ENCODE data around the gene GIMAP8. TPM values are rescaled to one million over a fixed set of nuclear protein-coding genes. Genes with fewer than 3 reads are reported as not detected.

GIMAP8 gene
- total RNA-seq, 2 experiments from 2014 or later, result 29.2 to 31.0 TPM

GRCh38 chr7:150432915-150433892 lies 17.2 kb upstream of the GIMAP8 start:
- peaks cover 41% of the 10 kb centered on the region for H3K4me1 Mint-ChIP-seq
- H3K27ac Mint-ChIP-seq, result peak overlapping the region; percentile 88
- POLR2A ChIA-PET, result interaction anchor here (0.6 to 1.3 kb wide), 4 partner anchors 17 to 284 kb away, joined by 3 to 5 read pairs (median 3); no protein-coding TSS in a partner anchor
- H3K36me3 Mint-ChIP-seq, result peaks cover 11% of the 10 kb centered on the region
- H3K9me3 Mint-ChIP-seq, result no peaks in the 10 kb centered on the region
- ATAC-seq (ENCODE audit: low read depth), result peak; percentile 46
- DNase-seq, result no peak
- H3K27me3 Mint-ChIP-seq, result no peaks in the 10 kb centered on the region
- H3K4me3 Mint-ChIP-seq, result peak overlapping the region; percentile 88

GRCh38 chr7:150434240-150434639 lies 16.2 kb upstream of the GIMAP8 start:
- DNase-seq (no peak), ATAC-seq (ENCODE audit: low read depth) (no peak)
- no peaks in the 10 kb centered on the region for H3K27me3 Mint-ChIP-seq

GRCh38 chr7:150435047-150435389 lies 15.4 kb upstream of the GIMAP8 start:
- POLR2A ChIA-PET, result no interaction called here
- no peaks in the 10 kb centered on the region for H3K27me3 Mint-ChIP-seq
- DNase-seq (no peak), ATAC-seq (ENCODE audit: low read depth) (no peak)
- no peak overlapping the region for H3K4me3 Mint-ChIP-seq
- H3K4me1 Mint-ChIP-seq, result peaks cover 36% of the 10 kb centered on the region
- no peaks in the 10 kb centered on the region for H3K9me3 Mint-ChIP-seq
- no peak overlapping the region for H3K27ac Mint-ChIP-seq
- peaks cover 14% of the 10 kb centered on the region for H3K36me3 Mint-ChIP-seq

More at GRCh38 chr7:150434240-150434639, 16.2 kb upstream of the GIMAP8 start:
- peaks cover 33% of the 10 kb centered on the region for H3K4me1 Mint-ChIP-seq
- POLR2A ChIA-PET, result no interaction called here
- H3K4me3 Mint-ChIP-seq, result peak overlapping the region; percentile 88
- peak overlapping the region; percentile 88 for H3K27ac Mint-ChIP-seq
- H3K9me3 Mint-ChIP-seq, result no peaks in the 10 kb centered on the region
- peaks cover 11% of the 10 kb centered on the region for H3K36me3 Mint-ChIP-seq

- H3K36me3 Mint-ChIP-seq, result peaks cover 17% of the 10 kb centered on the region
- POLR2A ChIA-PET, result interaction anchor here (1.0 kb wide), 1 partner anchor 11 kb away, joined by 3 read pairs; no protein-coding TSS in a partner anchor
- peak overlapping the region; percentile 47 for H3K27ac Mint-ChIP-seq
- no peak overlapping the region for H3K4me3 Mint-ChIP-seq
- DNase-seq, result no peak
- H3K27me3 Mint-ChIP-seq, result no peaks in the 10 kb centered on the region
- H3K4me1 Mint-ChIP-seq, result peaks cover 41% of the 10 kb centered on the region
- no peaks in the 10 kb centered on the region for H3K9me3 Mint-ChIP-seq
- no peak for ATAC-seq (ENCODE audit: low read depth)
Observed at GRCh38 chr7:150435390-150436073, 14.9 kb upstream of the GIMAP8 start.

GRCh38 chr7:150439967-150440366 lies 10.5 kb upstream of the GIMAP8 start:
- Mint-ChIP-seq H3K9me3 (peaks cover 8% of the 10 kb centered on the region), H3K27ac (no peak overlapping the region), H3K4me1 (peaks cover 27% of the 10 kb centered on the region), H3K36me3 (peaks cover 41% of the 10 kb centered on the region), H3K27me3 (no peaks in the 10 kb centered on the region), H3K4me3 (peak overlapping the region; percentile 11)
- DNase-seq (no peak), ATAC-seq (ENCODE audit: low read depth) (peak; percentile 65)
- POLR2A ChIA-PET, result no interaction called here

GRCh38 chr7:150441524-150441923 lies 8.9 kb upstream of the GIMAP8 start:
- POLR2A ChIA-PET, result no interaction called here
- no peak overlapping the region for H3K27ac Mint-ChIP-seq
- no peaks in the 10 kb centered on the region for H3K27me3 Mint-ChIP-seq
- H3K4me1 Mint-ChIP-seq, result peaks cover 19% of the 10 kb centered on the region
- no peak overlapping the region for H3K4me3 Mint-ChIP-seq
- no peak for DNase-seq
- H3K36me3 Mint-ChIP-seq, result peaks cover 34% of the 10 kb centered on the region
- ATAC-seq (ENCODE audit: low read depth), result no peak
- peaks cover 8% of the 10 kb centered on the region for H3K9me3 Mint-ChIP-seq

GRCh38 chr7:150442811-150443210 lies 7.6 kb upstream of the GIMAP8 start:
- Mint-ChIP-seq H3K27ac (no peak overlapping the region), H3K27me3 (no peaks in the 10 kb centered on the region), H3K36me3 (peaks cover 34% of the 10 kb centered on the region), H3K9me3 (peaks cover 8% of the 10 kb centered on the region), H3K4me3 (no peak overlapping the region), H3K4me1 (peaks cover 25% of the 10 kb centered on the region)
- no peak for ATAC-seq (ENCODE audit: low read depth)
- POLR2A ChIA-PET, result no interaction called here
- no peak for DNase-seq

- H3K4me3 Mint-ChIP-seq, result no peak overlapping the region
- no peak for DNase-seq
- peaks cover 8% of the 10 kb centered on the region for H3K9me3 Mint-ChIP-seq
- POLR2A ChIA-PET, result no interaction called here
- H3K36me3 Mint-ChIP-seq, result peaks cover 34% of the 10 kb centered on the region
- ATAC-seq (ENCODE audit: low read depth), result no peak
- peaks cover 34% of the 10 kb centered on the region for H3K4me1 Mint-ChIP-seq
- no peaks in the 10 kb centered on the region for H3K27me3 Mint-ChIP-seq
- no peak overlapping the region for H3K27ac Mint-ChIP-seq
Observed at GRCh38 chr7:150443793-150444540, 6.5 kb upstream of the GIMAP8 start.

- H3K27ac Mint-ChIP-seq, result no peak overlapping the region
- H3K4me3 Mint-ChIP-seq, result no peak overlapping the region
- ATAC-seq (ENCODE audit: low read depth), result no peak
- POLR2A ChIA-PET, result interaction anchor here (0.6 to 0.8 kb wide), 2 partner anchors 311 to 424 kb away, joined by 4 to 8 read pairs; no protein-coding TSS in a partner anchor
- H3K9me3 Mint-ChIP-seq, result peaks cover 8% of the 10 kb centered on the region
- DNase-seq, result no peak
- peaks cover 36% of the 10 kb centered on the region for H3K4me1 Mint-ChIP-seq
- peaks cover 32% of the 10 kb centered on the region for H3K36me3 Mint-ChIP-seq
- H3K27me3 Mint-ChIP-seq, result no peaks in the 10 kb centered on the region
Observed at GRCh38 chr7:150444674-150445365, 5.6 kb upstream of the GIMAP8 start.

- H3K27ac Mint-ChIP-seq, result peak overlapping the region; percentile 61
- no peaks in the 10 kb centered on the region for H3K27me3 Mint-ChIP-seq
- H3K4me3 Mint-ChIP-seq, result no peak overlapping the region
- POLR2A ChIA-PET, result interaction anchor here (1.0 to 1.1 kb wide), 2 partner anchors 10 to 309 kb away, joined by 3 to 4 read pairs; no protein-coding TSS in a partner anchor
- peaks cover 33% of the 10 kb centered on the region for H3K4me1 Mint-ChIP-seq
- peaks cover 22% of the 10 kb centered on the region for H3K36me3 Mint-ChIP-seq
- H3K9me3 Mint-ChIP-seq, result peaks cover 6% of the 10 kb centered on the region
- no peak for DNase-seq
- ATAC-seq (ENCODE audit: low read depth), result no peak
Observed at GRCh38 chr7:150446288-150446938, 4.0 kb upstream of the GIMAP8 start.

GRCh38 chr7:150447966-150448788 lies 2.3 kb upstream of the GIMAP8 start:
- DNase-seq (no peak), ATAC-seq (ENCODE audit: low read depth) (no peak)
- POLR2A ChIA-PET, result interaction anchor here (1.0 to 8.4 kb wide), 15 partner anchors 33 to 307 kb away, joined by 6 to 212 read pairs (median 11); partner anchors contain the start of genes GIMAP1, GIMAP2, GIMAP4 and GIMAP5
- Mint-ChIP-seq H3K4me3 (peak overlapping the region; percentile 95), H3K9me3 (no peaks in the 10 kb centered on the region), H3K27ac (peak overlapping the region; percentile 95), H3K27me3 (no peaks in the 10 kb centered on the region), H3K36me3 (peaks cover 14% of the 10 kb centered on the region), H3K4me1 (peaks cover 33% of the 10 kb centered on the region)

Measured in activated naive CD8-positive, alpha-beta T cell treated with anti-CD3 and anti-CD28 coated beads, Interleukin-2, amount 10 ng/mL, durations not matched to agents 7 days and 5 days (primary cell).